ENCODE measurements around the gene OTOP3.
"Not testable (repeated sequence)": the region's sequence is repeated elsewhere in the genome, so short reads cannot be mapped to it uniquely, and the experiment has no call there.

DNA sequence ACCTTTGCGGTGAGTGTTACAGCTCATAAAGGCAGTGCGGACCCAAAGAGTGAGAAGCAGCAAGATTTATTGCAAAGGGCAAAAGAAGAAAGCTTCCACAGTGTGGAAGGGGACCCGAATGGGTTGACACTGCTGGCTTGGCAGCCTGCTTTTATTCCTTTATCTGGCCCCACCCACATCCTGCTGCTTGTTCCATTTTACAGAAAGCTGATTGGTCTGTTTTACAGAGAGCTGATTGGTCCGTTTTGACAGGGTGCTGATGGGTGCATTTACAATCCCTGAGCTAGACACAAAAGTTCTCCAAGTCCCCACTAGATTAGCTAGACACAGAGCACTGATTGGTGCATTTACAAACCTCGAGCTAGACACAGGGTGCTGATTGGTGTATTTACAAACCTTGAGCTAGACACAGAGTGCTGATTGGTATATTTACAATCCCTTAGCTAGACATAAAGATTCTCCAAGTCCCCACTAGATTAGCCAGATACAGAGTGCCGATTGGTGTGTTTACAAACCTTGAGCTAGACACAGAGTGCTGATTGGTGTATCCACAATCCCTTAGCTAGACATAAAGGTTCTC is 29.4 kb upstream of the OTOP3 start:
- not testable (repeated sequence) for TF ChIP-seq CTCF, EP300, POLR2A (IDR thresholded peaks at IDR 0.05)
